Liver (tissue), 9 donors: ENCODE data around the gene LIMCH1. TPM values are rescaled to one million over a fixed set of nuclear protein-coding genes. Genes with fewer than 3 reads are reported as not detected.

Source experiments
- DNase-seq: peaks from one replicate; pipeline ENCODE4 v3.0.0-alpha.2; 2017; ENCODE audit warnings: low spot score
- H3K27ac ChIP-seq, 2 donors: one replicate each; pipeline ENCODE4 v1.7.0; 2013; ENCODE audit warnings: inconsistent platforms in 2 of 2, low read length in 2 of 2, control low read depth in 1 of 2, low read depth in 1 of 2, mild to moderate bottlenecking in 1 of 2
- H3K27me3 ChIP-seq, 4 donors: one replicate each; pipeline versions ENCODE4 v1.6.1 to v1.7.0; 2013; ENCODE audit warnings: low read length in 3 of 4, inconsistent platforms in 1 of 4, mild to moderate bottlenecking in 1 of 4, moderate library complexity in 1 of 4; ENCODE audit not compliant: control insufficient read depth in 4 of 4, insufficient read depth in 4 of 4
- H3K36me3 ChIP-seq, 4 donors: one replicate each; pipeline versions ENCODE4 v1.6.1 to v1.7.0; 2013; ENCODE audit warnings: low read length in 3 of 4, mild to moderate bottlenecking in 3 of 4, low read depth in 1 of 4, moderate library complexity in 1 of 4; ENCODE audit not compliant: control insufficient read depth in 4 of 4, insufficient read depth in 3 of 4
- H3K4me1 ChIP-seq, 4 donors: one replicate each; pipeline versions ENCODE4 v1.6.1 to v1.7.0; 2013; ENCODE audit warnings: low read length in 3 of 4, mild to moderate bottlenecking in 3 of 4, moderate library complexity in 1 of 4; ENCODE audit not compliant: control insufficient read depth in 4 of 4, insufficient read depth in 4 of 4
- H3K4me3 ChIP-seq, 3 donors: one replicate each; pipeline versions ENCODE4 v1.6.1 to v1.7.0; 2013; ENCODE audit warnings: low read length in 3 of 3, control low read depth in 1 of 3, low read depth in 1 of 3, mild to moderate bottlenecking in 1 of 3
- H3K9ac ChIP-seq, 2 donors: one replicate each; pipeline ENCODE4 v1.7.0; 2013; ENCODE audit warnings: low read length in 2 of 2, mild to moderate bottlenecking in 2 of 2, moderate library complexity in 2 of 2, control low read depth in 1 of 2, low read depth in 1 of 2
- H3K9me3 ChIP-seq, 4 donors: one replicate each; pipeline versions ENCODE4 v1.6.1 to v1.7.0; 2013; ENCODE audit warnings: low read length in 3 of 4; ENCODE audit not compliant: control insufficient read depth in 4 of 4
- CTCF ChIP-seq: fragments of 150-350 bp; IDR thresholded peaks from 2 replicates; pipeline ENCODE4 v1.5.1; 2017; ENCODE audit warnings: improper control_type of control experiment, low read depth, low read length; ENCODE audit not compliant: missing input control
- EGR1 ChIP-seq, 2 donors: IDR thresholded peaks; 2 replicates each; pipeline ENCODE4 v1.6.1; 2016 to 2018; ENCODE audit warnings: antibody characterized with exemption in 2 of 2, low read depth in 2 of 2
- FOXA1 ChIP-seq: IDR thresholded peaks from 2 replicates; pipeline ENCODE4 v1.6.1; 2016; ENCODE audit warnings: antibody characterized with exemption
- FOXA2 ChIP-seq: IDR thresholded peaks from 2 replicates; pipeline ENCODE4 v1.6.1; 2016; ENCODE audit warnings: antibody characterized with exemption
- GABPA ChIP-seq, 2 donors: IDR thresholded peaks in 1 of 2; conservative IDR thresholded peaks in 1 of 2; 2 replicates each; pipeline ENCODE4 v1.6.1; 2016; ENCODE audit warnings: antibody characterized with exemption in 2 of 2, mild to moderate bottlenecking in 1 of 2, moderate library complexity in 1 of 2
- HNF4A ChIP-seq, 2 donors: conservative IDR thresholded peaks; 2 replicates each; pipeline ENCODE4 v1.6.1; 2016; ENCODE audit warnings: antibody characterized with exemption in 2 of 2, mild to moderate bottlenecking in 2 of 2
- HNF4G ChIP-seq: IDR thresholded peaks from 2 replicates; pipeline ENCODE4 v1.6.1; 2016; ENCODE audit warnings: antibody characterized with exemption
- JUND ChIP-seq, 2 donors: IDR thresholded peaks; 2 replicates each; pipeline ENCODE4 v1.6.1; 2016; ENCODE audit warnings: antibody characterized with exemption in 2 of 2
- MAX ChIP-seq: IDR thresholded peaks from 2 replicates; pipeline ENCODE4 v1.6.1; 2016; ENCODE audit warnings: antibody characterized with exemption
- NR2F2 ChIP-seq: IDR thresholded peaks from 2 replicates; pipeline ENCODE4 v1.6.1; 2016; ENCODE audit warnings: antibody characterized with exemption
- RAD21 ChIP-seq, 2 donors: IDR thresholded peaks; 2 replicates each; pipeline ENCODE4 v1.6.1; 2016; ENCODE audit warnings: antibody characterized with exemption in 2 of 2, mild to moderate bottlenecking in 2 of 2
- REST ChIP-seq: IDR thresholded peaks from 2 replicates; pipeline ENCODE4 v1.6.1; 2016; ENCODE audit warnings: antibody characterized with exemption, mild to moderate bottlenecking
- RXRA ChIP-seq, 2 donors: IDR thresholded peaks; 2 replicates each; pipeline ENCODE4 v1.6.1; 2017 to 2018; ENCODE audit warnings: antibody characterized with exemption in 2 of 2, mild to moderate bottlenecking in 1 of 2
- SP1 ChIP-seq: IDR thresholded peaks from 2 replicates; pipeline ENCODE4 v1.6.1; 2018; ENCODE audit warnings: antibody characterized with exemption, mild to moderate bottlenecking
- TAF1 ChIP-seq: conservative IDR thresholded peaks from 2 replicates; pipeline ENCODE4 v1.6.1; 2016; ENCODE audit warnings: antibody characterized with exemption, mild to moderate bottlenecking
- WGBS: extraction: QIAGEN DNeasy Blood & Tissue Kit; methylation state at CpG from one replicate; pipeline ENCODE4 v1.1.7; 2013; 5-methylcytosine and 5-hydroxymethylcytosine counted together
- polyA plus RNA-seq, 2 donors: library from polyadenylated mRNA; stranded (reverse) in 1 of 2; unstranded in 1 of 2; fragments of 200-250 nt in 1 of 2; fragments of >200 nt in 1 of 2; fragmentation: Nextera tagmentation in 1 of 2; extraction: Ambion mirVana in 1 of 2; gene quantifications; one replicate each; pipeline versions ENCODE4 v1.2.1 to v1.2.3, GENCODE V29; 2013 to 2015
- total RNA-seq, 2 donors: library from RNA; depleted of rRNA; stranded (reverse); fragments of >200 nt; gene quantifications; one replicate each; pipeline ENCODE4 v1.2.3, GENCODE V29; 2014
- TF ChIP-seq, protein P1 (sequence below): IDR thresholded peaks from 2 replicates; pipeline ENCODE4 v1.6.1; 2016; ENCODE audit warnings: antibody characterized with exemption
- TF ChIP-seq, protein P2 (sequence below): IDR thresholded peaks from 2 replicates; pipeline ENCODE4 v1.6.1; 2016; ENCODE audit warnings: antibody characterized with exemption
- donor health status: healthy.
- donor health status: healthy.
- donor health status: healthy.
- donor health status: healthy.
- donor health status: healthy.

The LIMCH1 gene
- total and polyA plus RNA-seq, 4 donors, result 2.0 to 30.6 (median 8.1) TPM

- peak overlapping the region in 1 of 2 donors; percentile 0 for H3K27ac ChIP-seq
- no peak for DNase-seq
- no peaks in the 10 kb centered on the region for H3K9me3 ChIP-seq
- H3K4me1 ChIP-seq, result peaks cover 4 to 29% (median 12%) of the 10 kb centered on the region in 4 donors
- H3K4me3 ChIP-seq, result no peak overlapping the region
- no peaks in the 10 kb centered on the region for H3K36me3 ChIP-seq
- TF ChIP-seq, protein P1, sequence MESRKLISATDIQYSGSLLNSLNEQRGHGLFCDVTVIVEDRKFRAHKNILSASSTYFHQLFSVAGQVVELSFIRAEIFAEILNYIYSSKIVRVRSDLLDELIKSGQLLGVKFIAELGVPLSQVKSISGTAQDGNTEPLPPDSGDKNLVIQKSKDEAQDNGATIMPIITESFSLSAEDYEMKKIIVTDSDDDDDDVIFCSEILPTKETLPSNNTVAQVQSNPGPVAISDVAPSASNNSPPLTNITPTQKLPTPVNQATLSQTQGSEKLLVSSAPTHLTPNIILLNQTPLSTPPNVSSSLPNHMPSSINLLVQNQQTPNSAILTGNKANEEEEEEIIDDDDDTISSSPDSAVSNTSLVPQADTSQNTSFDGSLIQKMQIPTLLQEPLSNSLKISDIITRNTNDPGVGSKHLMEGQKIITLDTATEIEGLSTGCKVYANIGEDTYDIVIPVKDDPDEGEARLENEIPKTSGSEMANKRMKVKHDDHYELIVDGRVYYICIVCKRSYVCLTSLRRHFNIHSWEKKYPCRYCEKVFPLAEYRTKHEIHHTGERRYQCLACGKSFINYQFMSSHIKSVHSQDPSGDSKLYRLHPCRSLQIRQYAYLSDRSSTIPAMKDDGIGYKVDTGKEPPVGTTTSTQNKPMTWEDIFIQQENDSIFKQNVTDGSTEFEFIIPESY, result no peak
- TF ChIP-seq HNF4G (no peak), RXRA (IDR thresholded peaks at IDR 0.05) (no peak), MAX (no peak), RAD21 (IDR thresholded peaks at IDR 0.05) (no peak), TAF1 (no peak), FOXA2 (no peak), EGR1 (IDR thresholded peaks at IDR 0.05; ENCODE audit: low read depth in 2 of 2) (no peak), FOXA1 (no peak)
- H3K27me3 ChIP-seq, result no peaks in the 10 kb centered on the region
- H3K9ac ChIP-seq, result no peak overlapping the region
Measured at GRCh38 chr4:41670982-41671381, 133.0 kb downstream of the LIMCH1 start.

GRCh38 chr4:41678086-41678816, 140.3 kb downstream of the LIMCH1 start:
- DNase-seq, result no peak
- H3K9me3 ChIP-seq, result no peaks in the 10 kb centered on the region
- no peaks in the 10 kb centered on the region for H3K27me3 ChIP-seq
- 91% methylated on average over 7 of the region's 7 CpGs for WGBS
- H3K9ac ChIP-seq, result no peak overlapping the region
- no peak overlapping the region for H3K4me3 ChIP-seq
- H3K4me1 ChIP-seq, result no peaks in the 10 kb centered on the region
- peaks cover 0 to 3% (median 1%) of the 10 kb centered on the region in 4 donors for H3K36me3 ChIP-seq
- TF ChIP-seq RXRA (IDR thresholded peaks at IDR 0.05) (no peak), NR2F2 (no peak)
- no peak overlapping the region for H3K27ac ChIP-seq

- no peaks in the 10 kb centered on the region for H3K27me3 ChIP-seq
- no peaks in the 10 kb centered on the region for H3K9me3 ChIP-seq
- H3K36me3 ChIP-seq, result peaks cover 0 to 5% (median 2%) of the 10 kb centered on the region in 4 donors
- H3K4me1 ChIP-seq, result no peaks in the 10 kb centered on the region
- WGBS, result 85% methylated on average over 2 of the region's 2 CpGs
- no peak overlapping the region for H3K9ac ChIP-seq
- H3K4me3 ChIP-seq, result no peak overlapping the region
- no peak overlapping the region for H3K27ac ChIP-seq
- no peak for DNase-seq
- TF ChIP-seq CTCF, result no peak
- TF ChIP-seq HNF4A (conservative IDR thresholded peaks at IDR 0.05), result no peak
- TF ChIP-seq, protein P1, result no peak
- no peak for TF ChIP-seq GABPA (IDR thresholded peaks at IDR 0.05 in 1 of 2, conservative IDR thresholded peaks at IDR 0.05 in 1 of 2)
- TF ChIP-seq NR2F2, result no peak
- no peak for TF ChIP-seq RXRA (IDR thresholded peaks at IDR 0.05)
- no peak for TF ChIP-seq REST
- TF ChIP-seq MAX, result no peak
- TF ChIP-seq JUND (IDR thresholded peaks at IDR 0.05), result no peak
- no peak for TF ChIP-seq SP1
- TF ChIP-seq HNF4G, result no peak
- TF ChIP-seq, protein P2, sequence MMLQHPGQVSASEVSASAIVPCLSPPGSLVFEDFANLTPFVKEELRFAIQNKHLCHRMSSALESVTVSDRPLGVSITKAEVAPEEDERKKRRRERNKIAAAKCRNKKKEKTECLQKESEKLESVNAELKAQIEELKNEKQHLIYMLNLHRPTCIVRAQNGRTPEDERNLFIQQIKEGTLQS, result no peak
- TF ChIP-seq FOXA1, result no peak
Measured at GRCh38 chr4:41678951-41679350, 141.0 kb downstream of the LIMCH1 start.
